Tibial artery (tissue), 4 donors: Measurements from ENCODE around the gene MICALL2.

ENCODE experiments used
- DNase-seq, 2 donors: peaks; one replicate each; pipeline ENCODE4 v3.0.0-alpha.2; 2019
- H3K27ac ChIP-seq, 2 donors: fragments of 200-600 bp; sonication (generic) in 1 of 2; 1 replicate in 1 of 2; 2 replicates in 1 of 2; pipeline ENCODE4 v1.5.1; 2018 to 2019; ENCODE audit warnings: mild to moderate bottlenecking in 1 of 2
- H3K27me3 ChIP-seq, 2 donors: fragments of 200-600 bp; sonication (generic) in 1 of 2; one replicate each; pipeline versions ENCODE4 v1.5.1 to v1.6.0; 2016 to 2019
- H3K36me3 ChIP-seq, 3 donors: fragments of 200-600 bp; sonication (generic) in 2 of 3; one replicate each; pipeline ENCODE4 v1.5.1; 2016 to 2019; ENCODE audit warnings: mild to moderate bottlenecking in 2 of 3
- H3K4me1 ChIP-seq, 4 donors: fragments of 200-600 bp; sonication (generic) in 2 of 4; 1 replicate in 3 of 4; 2 replicates in 1 of 4; pipeline ENCODE4 v1.5.1; 2016 to 2019
- H3K4me3 ChIP-seq, 2 donors: fragments of 200-600 bp; sonication (generic) in 1 of 2; 1 replicate in 1 of 2; 2 replicates in 1 of 2; pipeline ENCODE4 v1.5.1; 2018 to 2019; ENCODE audit warnings: mild to moderate bottlenecking in 2 of 2
- H3K9me3 ChIP-seq, 3 donors: fragments of 200-600 bp; sonication (generic) in 1 of 3; one replicate each; pipeline ENCODE4 v1.5.1; 2016 to 2019
- intact Hi-C: fragments of 100-400 bp; cut with DNase I; formaldehyde crosslinking; loops from one replicate; pipeline ENCODE4 v1.15.0; 2023; ENCODE audit warnings: low total_unique reads
- TF ChIP-seq, protein P1 (sequence below), 2 experiments: fragments of 200-600 bp in 1 of 2; fragments of 450-650 bp in 1 of 2; IDR thresholded peaks; one replicate each; pipeline ENCODE4 v1.5.1; 2017 to 2019; ENCODE audit warnings: antibody characterized with exemption in 2 of 2, mild to moderate bottlenecking in 1 of 2, moderate library complexity in 1 of 2

Gene MICALL2

DNA sequence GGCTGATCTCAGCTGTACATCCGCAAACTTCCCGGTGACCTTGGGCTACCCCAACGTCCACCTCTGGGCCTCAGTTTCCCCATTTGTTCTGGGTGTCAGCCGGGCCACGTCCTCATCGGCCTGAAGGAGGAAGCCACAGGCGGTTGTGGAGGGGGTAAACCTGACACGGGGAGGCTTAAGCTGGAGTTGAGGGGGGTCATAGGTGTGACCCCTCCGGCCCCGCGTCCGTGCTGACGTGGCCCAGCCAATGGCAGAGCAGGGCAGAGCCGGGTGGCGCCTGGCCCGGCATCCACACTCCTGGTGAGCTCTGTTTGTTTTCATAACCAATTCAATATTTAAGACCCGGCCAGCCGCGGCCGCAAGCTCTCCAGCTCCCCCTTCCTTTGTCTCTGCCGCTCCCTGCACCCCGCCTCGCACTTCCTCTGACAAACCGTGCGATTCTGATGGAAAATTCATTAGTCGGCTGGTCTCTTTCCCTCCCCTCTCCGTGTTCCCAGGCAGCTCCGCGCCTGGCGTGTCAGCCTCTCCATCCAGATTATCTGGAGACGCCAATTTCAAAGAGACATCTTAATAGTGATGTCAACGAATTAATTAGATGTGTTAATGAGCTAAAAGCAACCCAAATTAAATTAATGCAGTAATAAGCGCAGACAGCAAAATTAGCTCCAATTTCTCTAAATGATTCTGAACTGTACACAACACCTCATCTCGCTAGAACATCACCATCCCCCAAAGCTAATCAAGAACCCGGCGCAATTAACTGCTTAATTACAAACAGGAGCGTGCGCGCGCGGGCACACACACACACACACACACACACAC, 55.4 kb downstream of the MICALL2 start:
- DNase-seq = no peak
- H3K9me3 ChIP-seq = peaks cover 4 to 13% (median 11%) of the 10 kb centered on the region in 3 donors
- peaks cover 0 to 97% of the 10 kb centered on the region in 2 donors for H3K27me3 ChIP-seq
- TF ChIP-seq, protein P1, sequence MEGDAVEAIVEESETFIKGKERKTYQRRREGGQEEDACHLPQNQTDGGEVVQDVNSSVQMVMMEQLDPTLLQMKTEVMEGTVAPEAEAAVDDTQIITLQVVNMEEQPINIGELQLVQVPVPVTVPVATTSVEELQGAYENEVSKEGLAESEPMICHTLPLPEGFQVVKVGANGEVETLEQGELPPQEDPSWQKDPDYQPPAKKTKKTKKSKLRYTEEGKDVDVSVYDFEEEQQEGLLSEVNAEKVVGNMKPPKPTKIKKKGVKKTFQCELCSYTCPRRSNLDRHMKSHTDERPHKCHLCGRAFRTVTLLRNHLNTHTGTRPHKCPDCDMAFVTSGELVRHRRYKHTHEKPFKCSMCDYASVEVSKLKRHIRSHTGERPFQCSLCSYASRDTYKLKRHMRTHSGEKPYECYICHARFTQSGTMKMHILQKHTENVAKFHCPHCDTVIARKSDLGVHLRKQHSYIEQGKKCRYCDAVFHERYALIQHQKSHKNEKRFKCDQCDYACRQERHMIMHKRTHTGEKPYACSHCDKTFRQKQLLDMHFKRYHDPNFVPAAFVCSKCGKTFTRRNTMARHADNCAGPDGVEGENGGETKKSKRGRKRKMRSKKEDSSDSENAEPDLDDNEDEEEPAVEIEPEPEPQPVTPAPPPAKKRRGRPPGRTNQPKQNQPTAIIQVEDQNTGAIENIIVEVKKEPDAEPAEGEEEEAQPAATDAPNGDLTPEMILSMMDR (IDR thresholded peaks at IDR 0.05) = no peak
- H3K4me3 ChIP-seq = no peak overlapping the region
- intact Hi-C loops = no loop called here
- H3K36me3 ChIP-seq = no peaks in the 10 kb centered on the region
- H3K27ac ChIP-seq = no peak overlapping the region
- peaks cover 0 to 5% (median 0%) of the 10 kb centered on the region in 4 donors for H3K4me1 ChIP-seq

DNA sequence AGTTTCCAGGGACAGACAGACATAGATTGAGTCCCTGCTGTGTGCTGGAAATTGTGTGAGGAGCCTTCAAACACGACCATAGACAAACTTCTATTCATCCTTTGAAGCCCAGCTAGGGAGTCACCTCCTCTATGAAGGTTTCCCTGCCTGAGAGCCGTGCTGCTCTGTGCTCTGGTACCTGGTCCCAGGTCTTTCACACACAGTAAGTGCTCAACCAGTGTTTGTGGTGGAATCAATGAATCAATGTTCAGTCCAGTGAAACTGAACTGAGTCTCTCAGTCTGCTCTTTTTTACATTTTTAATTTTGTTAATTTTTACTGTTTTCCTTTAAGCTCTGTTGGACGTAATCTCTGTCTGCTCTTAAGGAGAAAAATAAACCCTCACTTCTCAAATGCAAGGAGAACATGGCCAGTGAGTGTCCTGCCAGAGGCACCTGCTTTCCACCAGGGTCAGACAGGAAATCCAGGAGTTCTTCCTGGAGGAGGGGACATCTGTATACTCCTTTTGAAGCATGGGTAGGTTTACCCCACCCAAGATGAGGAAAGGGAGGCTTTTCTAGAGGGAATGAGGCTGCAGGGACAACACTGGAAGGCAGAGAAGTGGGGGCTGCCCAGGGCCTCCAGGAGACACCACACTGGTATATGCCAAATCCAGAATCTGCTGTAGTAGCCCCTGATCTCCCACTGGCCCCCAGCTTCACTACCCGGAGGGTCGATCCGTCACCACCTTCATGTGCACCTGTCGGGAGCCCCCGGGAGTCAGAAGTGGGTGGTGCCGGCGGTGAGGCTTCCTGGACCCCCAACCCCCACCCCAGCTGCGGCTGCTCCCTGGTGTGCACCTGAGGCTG, 56.3 kb downstream of the MICALL2 start:
- no peak for DNase-seq
- H3K4me1 ChIP-seq = peaks cover 0 to 5% (median 0%) of the 10 kb centered on the region in 4 donors
- peaks cover 4 to 13% (median 11%) of the 10 kb centered on the region in 3 donors for H3K9me3 ChIP-seq
- peaks cover 0 to 93% of the 10 kb centered on the region in 2 donors for H3K27me3 ChIP-seq
- no peaks in the 10 kb centered on the region for H3K36me3 ChIP-seq
- intact Hi-C loops = no loop called here
- H3K27ac ChIP-seq = no peak overlapping the region
- no peak overlapping the region for H3K4me3 ChIP-seq
- TF ChIP-seq, protein P1 (IDR thresholded peaks at IDR 0.05) = no peak

DNA sequence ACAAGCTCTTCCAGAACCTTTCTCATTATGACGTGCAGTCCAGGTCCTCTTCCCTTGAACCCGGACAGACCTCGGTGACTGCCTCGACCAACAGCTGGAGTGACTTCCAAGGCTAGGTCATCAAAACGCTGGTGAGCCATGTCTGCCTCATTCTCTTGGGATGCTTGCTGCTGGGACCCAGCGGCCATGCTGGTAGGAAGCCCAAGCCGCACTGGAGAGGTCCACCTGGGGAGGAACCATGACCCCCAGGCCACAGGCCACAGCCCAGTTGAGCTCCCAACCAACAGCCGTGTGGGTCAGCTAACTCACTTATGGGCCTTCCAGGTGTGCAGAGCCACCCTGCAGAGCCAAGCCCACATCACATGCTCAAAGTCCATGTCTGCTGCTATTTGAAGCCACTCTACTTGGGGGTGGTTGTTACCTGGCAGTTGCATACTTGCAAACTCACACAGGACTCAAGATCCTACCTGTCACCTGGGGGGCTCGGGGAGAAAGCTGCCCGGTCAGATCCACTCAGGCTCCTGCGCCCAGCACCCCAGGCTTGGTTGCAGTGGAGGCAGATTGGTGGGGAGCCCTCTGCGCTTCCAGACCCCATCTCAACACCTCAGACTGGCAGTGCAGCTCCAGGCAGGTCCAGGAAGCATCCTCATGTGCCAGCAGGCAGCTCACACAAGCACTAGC, 57.0 kb downstream of the MICALL2 start:
- peaks cover 0 to 5% (median 0%) of the 10 kb centered on the region in 4 donors for H3K4me1 ChIP-seq
- no peak overlapping the region for H3K4me3 ChIP-seq
- no peaks in the 10 kb centered on the region for H3K36me3 ChIP-seq
- TF ChIP-seq, protein P1 (IDR thresholded peaks at IDR 0.05) = no peak
- peaks cover 4 to 16% (median 11%) of the 10 kb centered on the region in 3 donors for H3K9me3 ChIP-seq
- H3K27me3 ChIP-seq = peaks cover 0 to 93% of the 10 kb centered on the region in 2 donors
- DNase-seq = no peak
- no peak overlapping the region for H3K27ac ChIP-seq
- intact Hi-C loops = no loop called here

DNA sequence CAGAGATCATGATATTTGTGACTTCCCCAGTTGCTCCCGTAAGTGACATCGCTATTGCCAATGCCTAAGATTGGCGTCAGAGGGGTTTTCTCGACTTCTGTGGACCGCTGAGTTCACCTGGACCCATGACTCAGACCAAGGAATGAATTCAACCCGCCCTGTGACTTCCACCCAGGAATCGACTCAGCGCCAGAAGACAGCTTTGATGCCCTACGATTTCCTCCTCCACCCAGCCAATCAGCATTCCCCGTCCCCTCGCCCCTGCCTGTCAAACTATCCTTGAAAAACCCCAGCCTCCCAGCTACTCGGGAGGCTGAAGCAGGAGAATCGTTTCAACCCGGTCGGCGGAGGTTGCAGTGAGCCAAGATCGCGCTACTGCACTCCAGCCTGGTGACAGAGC, 58.3 kb downstream of the MICALL2 start:
- Histone ChIP-seq H3K4me1 (peaks cover 0 to 5% (median 0%) of the 10 kb centered on the region in 4 donors), H3K9me3 (peaks cover 4 to 16% (median 13%) of the 10 kb centered on the region in 3 donors), H3K36me3 (no peaks in the 10 kb centered on the region), H3K4me3 (no peak overlapping the region), H3K27ac (no peak overlapping the region), H3K27me3 (peaks cover 0 to 86% of the 10 kb centered on the region in 2 donors)
- intact Hi-C loops = no loop called here
- DNase-seq = no peak
- TF ChIP-seq, protein P1 (IDR thresholded peaks at IDR 0.05) = no peak

DNA sequence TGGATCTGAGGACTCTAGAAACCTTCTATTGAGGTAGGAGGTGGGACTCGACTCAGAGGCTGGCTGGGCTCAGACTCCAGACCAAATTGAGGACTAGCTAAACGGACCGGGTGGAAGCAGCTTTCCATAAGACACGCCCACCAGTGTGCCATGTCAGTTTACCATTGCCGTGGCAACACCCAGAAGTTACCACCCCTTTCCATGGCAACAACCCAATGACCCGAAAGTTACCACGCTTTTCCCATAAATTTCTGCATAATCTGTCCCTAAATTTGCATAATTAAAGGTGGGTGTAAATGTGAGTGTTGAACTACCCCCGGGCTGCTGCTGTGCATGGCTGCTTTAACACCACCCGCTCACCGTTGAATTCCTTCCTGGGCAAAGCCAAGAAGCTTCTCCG, 58.9 kb downstream of the MICALL2 start:
- H3K27me3 ChIP-seq = peaks cover 0 to 86% of the 10 kb centered on the region in 2 donors
- H3K4me1 ChIP-seq = peaks cover 0 to 5% (median 0%) of the 10 kb centered on the region in 4 donors
- TF ChIP-seq, protein P1 (IDR thresholded peaks at IDR 0.05) = no peak
- H3K9me3 ChIP-seq = peaks cover 4 to 20% (median 16%) of the 10 kb centered on the region in 3 donors
- H3K4me3 ChIP-seq = no peak overlapping the region
- no peaks in the 10 kb centered on the region for H3K36me3 ChIP-seq
- no peak for DNase-seq
- no peak overlapping the region for H3K27ac ChIP-seq
- intact Hi-C loops = no loop called here
